Measurements from ENCODE around the gene KCNIP3. TPM values are rescaled to one million over a fixed set of nuclear protein-coding genes. Genes with fewer than 3 reads are reported as not detected.

Gene KCNIP3
- total RNA-seq, 2 donors from 2014 or later = 12.5 to 22.1 TPM

DNA sequence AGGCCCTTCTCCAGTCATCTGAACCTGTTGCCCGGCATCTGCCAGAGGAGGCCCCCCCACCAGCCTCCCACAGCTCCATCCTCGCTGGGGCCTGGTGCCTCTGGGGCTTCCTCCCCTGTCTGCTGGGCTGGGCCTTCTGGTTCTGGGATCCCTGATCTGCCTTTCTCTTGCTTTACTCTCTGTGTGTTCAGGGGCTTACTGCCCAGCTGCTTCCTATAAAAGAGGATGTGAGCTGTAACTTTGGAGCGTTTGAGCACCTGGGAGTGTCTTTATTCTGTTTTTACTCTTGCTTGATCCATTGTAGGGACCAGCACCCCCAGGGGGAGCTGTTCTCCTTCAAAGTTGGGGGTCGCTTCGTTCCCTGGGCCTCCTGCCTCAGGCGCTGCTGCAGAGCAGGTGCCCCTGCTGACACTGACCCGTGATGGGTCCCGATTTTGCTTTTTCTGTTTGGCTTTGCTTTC lies 82.3 kb downstream of the KCNIP3 start:
- peaks cover 3% of the 10 kb centered on the region for H3K36me3 ChIP-seq
- no peaks in the 10 kb centered on the region for H3K9me3 ChIP-seq
- H3K4me1 ChIP-seq (ENCODE audit: control insufficient read depth in 1 of 2, low read depth in 2 of 2) = peaks cover 0 to 3% of the 10 kb centered on the region in 2 donors
- no peaks in the 10 kb centered on the region for H3K27me3 ChIP-seq (replicated peaks; ENCODE audit: insufficient read depth)
- TF ChIP-seq, protein P1, sequence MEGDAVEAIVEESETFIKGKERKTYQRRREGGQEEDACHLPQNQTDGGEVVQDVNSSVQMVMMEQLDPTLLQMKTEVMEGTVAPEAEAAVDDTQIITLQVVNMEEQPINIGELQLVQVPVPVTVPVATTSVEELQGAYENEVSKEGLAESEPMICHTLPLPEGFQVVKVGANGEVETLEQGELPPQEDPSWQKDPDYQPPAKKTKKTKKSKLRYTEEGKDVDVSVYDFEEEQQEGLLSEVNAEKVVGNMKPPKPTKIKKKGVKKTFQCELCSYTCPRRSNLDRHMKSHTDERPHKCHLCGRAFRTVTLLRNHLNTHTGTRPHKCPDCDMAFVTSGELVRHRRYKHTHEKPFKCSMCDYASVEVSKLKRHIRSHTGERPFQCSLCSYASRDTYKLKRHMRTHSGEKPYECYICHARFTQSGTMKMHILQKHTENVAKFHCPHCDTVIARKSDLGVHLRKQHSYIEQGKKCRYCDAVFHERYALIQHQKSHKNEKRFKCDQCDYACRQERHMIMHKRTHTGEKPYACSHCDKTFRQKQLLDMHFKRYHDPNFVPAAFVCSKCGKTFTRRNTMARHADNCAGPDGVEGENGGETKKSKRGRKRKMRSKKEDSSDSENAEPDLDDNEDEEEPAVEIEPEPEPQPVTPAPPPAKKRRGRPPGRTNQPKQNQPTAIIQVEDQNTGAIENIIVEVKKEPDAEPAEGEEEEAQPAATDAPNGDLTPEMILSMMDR (IDR thresholded peaks at IDR 0.05) = no peak
- no peak overlapping the region for H3K4me3 ChIP-seq
- DNase-seq (ENCODE audit: low spot score) = no peak
- no peak overlapping the region for H3K27ac ChIP-seq
- no peak for ATAC-seq (ENCODE audit: insufficient number of reproducible peaks, low FRiP score, low read depth)

DNA sequence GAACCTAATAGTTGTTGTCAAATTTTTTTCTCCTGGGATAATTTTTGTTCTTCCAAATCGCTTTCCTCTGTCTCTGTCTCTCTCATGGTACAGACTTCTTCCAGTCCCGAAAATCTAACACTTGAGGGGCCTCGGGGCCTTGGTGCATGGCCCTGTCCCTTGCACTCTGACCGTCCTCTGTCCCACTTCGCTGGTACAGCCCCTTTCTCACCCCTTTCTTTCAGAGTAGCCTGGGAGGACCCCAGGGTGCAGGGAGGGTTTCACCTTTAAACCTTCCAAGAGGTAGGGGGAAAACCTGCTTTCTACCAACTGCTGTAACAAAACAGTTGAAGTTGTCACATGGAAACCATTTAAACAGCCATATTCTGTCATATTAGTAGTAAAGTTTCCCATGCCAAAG lies 83.1 kb downstream of the KCNIP3 start:
- TF ChIP-seq, protein P1 (IDR thresholded peaks at IDR 0.05) = no peak
- H3K4me3 ChIP-seq = no peak overlapping the region
- H3K27me3 ChIP-seq (replicated peaks; ENCODE audit: insufficient read depth) = no peaks in the 10 kb centered on the region
- no peak for DNase-seq (ENCODE audit: low spot score)
- H3K27ac ChIP-seq = no peak overlapping the region
- H3K9me3 ChIP-seq = no peaks in the 10 kb centered on the region
- ATAC-seq (ENCODE audit: insufficient number of reproducible peaks, low FRiP score, low read depth) = no peak
- no peaks in the 10 kb centered on the region for H3K36me3 ChIP-seq
- peaks cover 0 to 7% of the 10 kb centered on the region in 2 donors for H3K4me1 ChIP-seq (ENCODE audit: control insufficient read depth in 1 of 2, low read depth in 2 of 2)

DNA sequence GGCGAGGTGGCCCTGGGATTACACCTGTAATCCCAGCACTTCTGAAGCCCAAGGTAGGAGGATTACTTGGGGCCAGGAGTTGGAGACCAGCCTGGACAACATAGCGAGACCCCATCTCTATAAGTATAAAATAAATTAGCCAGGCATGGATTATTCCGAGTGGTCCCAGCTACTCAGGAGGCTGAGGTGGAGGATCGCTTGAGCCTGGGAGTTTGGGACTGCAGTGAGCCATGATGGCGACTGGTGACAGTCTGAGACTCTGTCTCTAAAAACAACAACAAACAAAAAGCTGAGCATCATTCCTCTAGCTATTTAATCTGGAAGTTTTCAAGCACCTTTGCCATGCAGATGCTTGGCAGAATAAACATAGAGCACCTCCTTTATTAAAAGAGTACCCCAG lies 83.6 kb downstream of the KCNIP3 start:
- H3K4me1 ChIP-seq (ENCODE audit: control insufficient read depth in 1 of 2, low read depth in 2 of 2) = peaks cover 0 to 7% of the 10 kb centered on the region in 2 donors
- no peaks in the 10 kb centered on the region for H3K36me3 ChIP-seq
- H3K27ac ChIP-seq = no peak overlapping the region
- H3K9me3 ChIP-seq = no peaks in the 10 kb centered on the region
- H3K4me3 ChIP-seq = no peak overlapping the region
- DNase-seq (ENCODE audit: low spot score) (no peak), ATAC-seq (ENCODE audit: insufficient number of reproducible peaks, low FRiP score, low read depth) (no peak)
- TF ChIP-seq, protein P1 (IDR thresholded peaks at IDR 0.05) = no peak
- H3K27me3 ChIP-seq (replicated peaks; ENCODE audit: insufficient read depth) = no peaks in the 10 kb centered on the region

DNA sequence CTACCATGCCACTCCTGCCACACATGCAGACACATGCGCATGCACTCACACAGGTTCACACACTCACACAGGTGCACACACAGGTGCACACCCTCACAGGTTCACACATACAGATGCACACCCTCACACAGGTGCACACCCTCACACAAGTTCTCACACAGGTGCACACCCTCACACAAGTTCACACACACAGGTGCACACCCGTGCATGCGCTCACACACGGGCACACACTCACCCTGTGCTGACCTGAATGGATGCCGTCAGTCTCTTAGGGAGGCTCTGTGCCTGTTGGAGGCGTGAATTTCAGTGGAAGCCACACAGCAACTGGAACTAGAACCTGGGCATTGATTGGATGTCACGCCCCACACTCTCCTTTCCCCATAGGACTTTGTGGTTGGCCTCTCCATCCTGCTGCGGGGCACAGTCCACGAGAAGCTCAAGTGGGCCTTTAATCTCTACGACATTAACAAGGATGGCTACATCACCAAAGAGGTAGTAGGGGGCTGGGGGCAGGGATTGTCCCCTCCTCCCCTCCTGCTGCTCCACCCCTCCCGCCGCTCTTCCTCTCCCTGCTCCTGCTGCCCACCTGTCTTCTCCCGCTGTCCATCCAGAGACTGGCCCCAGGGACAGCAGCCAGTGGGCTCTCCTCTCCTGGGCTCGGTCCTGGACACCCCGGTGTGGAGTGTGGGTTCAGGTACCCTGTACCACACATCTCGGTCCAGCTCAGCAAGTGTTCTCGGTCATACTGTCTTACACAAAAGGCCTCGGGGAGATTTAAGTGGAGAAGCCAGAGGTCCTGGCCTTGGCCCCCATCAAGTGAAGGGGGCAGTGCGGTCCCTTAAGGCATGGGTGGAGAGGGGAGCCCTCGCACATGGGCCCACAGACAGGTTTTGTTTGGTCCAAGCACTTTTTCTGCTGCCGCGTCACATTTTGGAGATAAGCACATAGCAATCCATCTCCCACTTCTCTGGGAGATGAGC lies 84.4 kb downstream of the KCNIP3 start:
- Histone ChIP-seq H3K4me3 (no peak overlapping the region), H3K4me1 (ENCODE audit: control insufficient read depth in 1 of 2, low read depth in 2 of 2) (peaks cover 0 to 7% of the 10 kb centered on the region in 2 donors), H3K36me3 (no peaks in the 10 kb centered on the region), H3K9me3 (no peaks in the 10 kb centered on the region), H3K27ac (no peak overlapping the region), H3K27me3 (replicated peaks; ENCODE audit: insufficient read depth) (no peaks in the 10 kb centered on the region)
- DNase-seq (ENCODE audit: low spot score) (no peak), ATAC-seq (ENCODE audit: insufficient number of reproducible peaks, low FRiP score, low read depth) (no peak)
- TF ChIP-seq, protein P1 (IDR thresholded peaks at IDR 0.05) = no peak

DNA sequence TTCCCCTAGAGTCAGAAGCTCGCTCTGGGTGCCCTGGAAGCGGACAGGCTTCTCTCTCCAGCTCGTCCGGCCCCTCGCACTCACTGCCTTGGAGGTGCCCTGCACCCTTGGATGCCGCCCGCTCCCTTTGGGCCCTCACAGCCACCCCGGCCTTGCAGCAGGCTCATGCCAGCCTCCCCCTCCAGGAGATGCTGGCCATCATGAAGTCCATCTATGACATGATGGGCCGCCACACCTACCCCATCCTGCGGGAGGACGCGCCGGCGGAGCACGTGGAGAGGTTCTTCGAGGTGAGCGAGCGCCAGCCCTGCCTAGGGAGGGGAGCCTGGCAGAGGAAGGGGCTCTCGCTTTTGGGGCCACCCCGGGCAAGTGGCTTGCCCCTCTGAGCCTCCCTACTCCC lies 85.0 kb downstream of the KCNIP3 start:
- Histone ChIP-seq H3K9me3 (no peaks in the 10 kb centered on the region), H3K4me3 (no peak overlapping the region), H3K27me3 (replicated peaks; ENCODE audit: insufficient read depth) (no peaks in the 10 kb centered on the region), H3K27ac (no peak overlapping the region), H3K36me3 (no peaks in the 10 kb centered on the region), H3K4me1 (ENCODE audit: control insufficient read depth in 1 of 2, low read depth in 2 of 2) (peaks cover 0 to 7% of the 10 kb centered on the region in 2 donors)
- TF ChIP-seq, protein P1 (IDR thresholded peaks at IDR 0.05) = no peak
- no peak for ATAC-seq (ENCODE audit: insufficient number of reproducible peaks, low FRiP score, low read depth)
- DNase-seq (ENCODE audit: low spot score) = no peak

Data from thoracic aorta (tissue), 2 donors.